IMR-90 (cell line): Measurements from ENCODE around the gene TNRC6B. TPM values are rescaled to one million over a fixed set of nuclear protein-coding genes. Genes with fewer than 3 reads are reported as not detected.
"Not testable (repeated sequence)": the region's sequence is repeated elsewhere in the genome, so short reads cannot be mapped to it uniquely, and the experiment has no call there.

Experiments used
- ATAC-seq: fragments of 200-7000 bp; cut with Tn5 transposase; 2 replicates; pipeline ENCODE4 v1.9.1; 2020; ENCODE audit warnings: low read depth, mild to moderate bottlenecking, moderate library complexity
- BruUV-seq: library from RNA; stranded (reverse); fragments of 400-500 nt; replicated peaks from 2 replicates; lab custom pipeline; 2021; lab: Mats Ljungman, UMichigan
- CTCF ChIA-PET: fragments of 300-600 bp; formaldehyde crosslinking; extraction: SDS; loops from one replicate; lab custom pipeline; 2021; ENCODE audit warnings: antibody characterized with exemption; lab: Yijun Ruan, JAX
- POLR2A ChIA-PET: fragments of 300-600 bp; sonication (Branson Sonifier 250); formaldehyde crosslinking; loops from one replicate; lab custom pipeline; 2022; ENCODE audit warnings: antibody characterized with exemption; ENCODE audit not compliant: unreplicated experiment; lab: Charles Lee
- DNase-seq: peaks from one replicate; pipeline ENCODE4 v3.0.0; 2013
- H2AFZ ChIP-seq: replicated peaks from 2 replicates; pipeline ENCODE3; 2013; ENCODE audit warnings: low read length, mild to moderate bottlenecking; ENCODE audit not compliant: poor library complexity
- H2AK5ac ChIP-seq: 2 replicates; pipeline ENCODE4 v1.6.1; 2013; ENCODE audit warnings: low read depth, low read length, inconsistent platforms
- H2AK9ac ChIP-seq: replicated peaks from 2 replicates; pipeline ENCODE3; 2013; ENCODE audit warnings: mild to moderate bottlenecking, low read depth, low read length, moderate library complexity; ENCODE audit not compliant: poor library complexity
- H2BK120ac ChIP-seq: 2 replicates; pipeline ENCODE4 v1.6.1; 2013; ENCODE audit warnings: low read depth, low read length, inconsistent platforms
- H2BK15ac ChIP-seq: 3 replicates; pipeline ENCODE4 v1.6.1; 2013; ENCODE audit warnings: low read depth, low read length, inconsistent platforms
- H2BK20ac ChIP-seq: 2 replicates; pipeline ENCODE4 v1.6.1; 2013; ENCODE audit warnings: low read depth, mild to moderate bottlenecking, inconsistent platforms, low read length, moderate library complexity
- H2BK5ac ChIP-seq: 2 replicates; pipeline ENCODE4 v1.6.1; 2013; ENCODE audit warnings: mild to moderate bottlenecking, low read depth, low read length, inconsistent platforms; ENCODE audit not compliant: poor library complexity, severe bottlenecking
- H3K14ac ChIP-seq: replicated peaks from 2 replicates; pipeline ENCODE4 v1.6.1; 2013; ENCODE audit warnings: low read depth, low read length, inconsistent platforms
- H3K18ac ChIP-seq: 2 replicates; pipeline ENCODE4 v1.6.1; 2013; ENCODE audit warnings: low read depth, low read length, control low read depth
- H3K23ac ChIP-seq: 2 replicates; pipeline ENCODE4 v1.6.1; 2013; ENCODE audit warnings: low read depth, low read length, inconsistent platforms
- H3K27ac ChIP-seq: 2 replicates; pipeline ENCODE4 v1.5.1; 2013; ENCODE audit warnings: mild to moderate bottlenecking, control low read depth, low read length; ENCODE audit not compliant: insufficient read depth
- H3K27me3 ChIP-seq: 2 replicates; pipeline ENCODE4 v1.6.1; 2013; ENCODE audit warnings: low read length; ENCODE audit not compliant: control insufficient read depth, insufficient read depth
- H3K36me3 ChIP-seq: 2 replicates; pipeline ENCODE4 v1.6.1; 2013; ENCODE audit warnings: low read length, mixed read lengths; ENCODE audit not compliant: control insufficient read depth, insufficient read depth
- H3K4ac ChIP-seq: 2 replicates; pipeline ENCODE4 v1.6.1; 2013; ENCODE audit warnings: low read depth, low read length, inconsistent platforms
- H3K4me1 ChIP-seq: 2 replicates; pipeline ENCODE4 v1.6.1; 2013; ENCODE audit warnings: low read length, mixed read lengths; ENCODE audit not compliant: control insufficient read depth, insufficient read depth
- H3K4me2 ChIP-seq: 2 replicates; pipeline ENCODE4 v1.6.1; 2013; ENCODE audit warnings: low read depth, mild to moderate bottlenecking, control low read depth, low read length, moderate library complexity
- H3K4me3 ChIP-seq: 2 replicates; pipeline ENCODE4 v1.5.1; 2013; ENCODE audit warnings: low read depth, mild to moderate bottlenecking, control low read depth, low read length, moderate library complexity; ENCODE audit not compliant: insufficient read depth
- H3K56ac ChIP-seq: 2 replicates; pipeline ENCODE4 v1.6.1; 2013; ENCODE audit warnings: low read length, inconsistent platforms; ENCODE audit not compliant: insufficient read depth; ENCODE audit errors: extremely low read depth
- H3K79me1 ChIP-seq, 2 experiments: 2 replicates each; pipeline ENCODE4 v1.6.1; 2013; ENCODE audit warnings: low read length in 2 of 2, inconsistent platforms in 1 of 2, low read depth in 1 of 2
- H3K9ac ChIP-seq: 2 replicates; pipeline ENCODE4 v1.6.1; 2013; ENCODE audit warnings: low read depth, low read length, control low read depth
- H3K9me1 ChIP-seq: 2 replicates; pipeline ENCODE4 v1.6.1; 2013; ENCODE audit warnings: low read length, inconsistent platforms; ENCODE audit not compliant: insufficient read depth
- H3K9me3 ChIP-seq: 2 replicates; pipeline ENCODE4 v1.6.1; 2013; ENCODE audit warnings: low read length; ENCODE audit not compliant: control insufficient read depth, insufficient read depth
- H4K20me1 ChIP-seq: 2 replicates; pipeline ENCODE4 v1.6.1; 2013; ENCODE audit warnings: low read length, inconsistent platforms; ENCODE audit not compliant: insufficient read depth
- H4K5ac ChIP-seq: 2 replicates; pipeline ENCODE4 v1.6.1; 2013; ENCODE audit warnings: mild to moderate bottlenecking, low read depth, low read length, control low read depth
- H4K8ac ChIP-seq, 2 experiments: 2 replicates each; pipeline ENCODE4 v1.6.1; 2013; ENCODE audit warnings: low read depth in 2 of 2, low read length in 2 of 2, control low read depth in 1 of 2, inconsistent platforms in 1 of 2
- H4K91ac ChIP-seq: 2 replicates; pipeline ENCODE4 v1.6.1; 2013; ENCODE audit warnings: low read depth, low read length, inconsistent platforms; ENCODE audit not compliant: insufficient read depth
- WGBS, 2 experiments: methylation state at CpG; one replicate each; pipeline versions ENCODE4 v1.1.5 to v1.1.7; 2013; ENCODE audit warnings: missing lambda C conversion rate in 2 of 2; ENCODE audit not compliant: insufficient read length in 1 of 2; ENCODE audit errors: extremely low coverage in 2 of 2; 5-methylcytosine and 5-hydroxymethylcytosine counted together
- dilution Hi-C: fragments of 300-500 bp; cut with HindIII; formaldehyde crosslinking; loops from one replicate; pipeline ENCODE4 v1.14.3; 2018; ENCODE audit warnings: low sequenced_read_pairs; ENCODE audit not compliant: unreplicated experiment
- in situ Hi-C: fragments of 300-500 bp; cut with MboI; formaldehyde crosslinking; loops from 3 replicates; pipeline ENCODE4 v1.14.3; 2019; ENCODE audit warnings: low sequenced_read_pairs, inconsistent platforms, mixed read lengths
- intact Hi-C: fragments of 100-400 bp; cut with micrococcal nuclease; formaldehyde crosslinking; loops from 2 replicates; pipeline ENCODE4 v1.10.0; 2022
- polyA plus RNA-seq, 3 experiments: library from polyadenylated mRNA; depleted of rRNA; stranded (reverse); fragments of >200 nt; gene quantifications; 2 replicates each; pipeline ENCODE4 v1.2.3, GENCODE V29; 2012; ENCODE audit warnings: low replicate concordance in 1 of 3
- total RNA-seq: library from RNA; depleted of rRNA; stranded (reverse); fragments of >200 nt; gene quantifications from 2 replicates; pipeline ENCODE4 v1.2.3, GENCODE V29; 2012

The TNRC6B gene
- total and polyA plus RNA-seq, 2 of the 4 experiments (the other 2 are of a cell fraction) = 3.9 to 17.0 TPM

DNA sequence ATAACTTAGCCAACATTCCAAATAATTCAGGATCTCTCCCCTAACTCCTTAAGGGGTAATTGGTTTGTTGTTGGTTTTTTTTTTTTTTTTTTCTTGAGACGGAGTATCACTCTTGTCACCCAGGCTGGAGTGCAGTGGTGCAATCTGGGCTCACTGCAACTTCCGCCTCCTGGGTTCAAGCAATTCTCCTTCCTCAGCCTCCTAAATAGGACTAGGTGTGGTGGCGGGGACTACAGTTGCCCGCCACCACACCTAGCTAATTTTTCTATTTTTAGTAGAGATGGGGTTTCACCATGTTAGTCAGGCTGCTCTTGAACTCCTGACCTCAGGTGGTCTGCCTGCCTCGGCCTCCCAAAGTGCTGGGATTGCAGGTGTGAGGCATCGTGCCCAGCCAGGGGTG lies 21.0 kb upstream of the TNRC6B start:
- intact Hi-C loops, H3K4ac ChIP-seq, H2BK20ac ChIP-seq, H2BK15ac ChIP-seq, H3K9ac ChIP-seq, H3K79me1 ChIP-seq, H3K9me1 ChIP-seq, H3K4me3 ChIP-seq, H3K27ac ChIP-seq, dilution Hi-C loops, H3K56ac ChIP-seq, H4K5ac ChIP-seq, H3K4me1 ChIP-seq, H2BK120ac ChIP-seq, POLR2A ChIA-PET, H3K14ac ChIP-seq, H3K36me3 ChIP-seq, H4K8ac ChIP-seq, H2AFZ ChIP-seq, H3K23ac ChIP-seq, H3K27me3 ChIP-seq, H4K91ac ChIP-seq, H3K4me2 ChIP-seq, H3K9me3 ChIP-seq, H3K18ac ChIP-seq, H2BK5ac ChIP-seq, in situ Hi-C loops, H2AK9ac ChIP-seq, H2AK5ac ChIP-seq, BruUV-seq, DNase-seq, H4K20me1 ChIP-seq: not testable (repeated sequence)
- CTCF ChIA-PET = interaction anchor here (0.7 kb wide), 1 partner anchor 11 kb away, joined by 3 read pairs; no protein-coding TSS in a partner anchor
- peak; percentile 18; the same call in 1 of the 2 replicates for ATAC-seq
- no CpG with 5 or more reads among the region's 6 CpGs for WGBS, 2 experiments
